GM21528 (cell line): ENCODE measurements around the gene GCK.

ENCODE experiments used
- ATAC-seq: cut with Tn5 transposase; IDR thresholded peaks from one replicate; pipeline ENCODE4 v1.9.1; 2021; ENCODE audit warnings: mild to moderate bottlenecking, moderate library complexity; ENCODE audit not compliant: unreplicated experiment, low FRiP score

Gene GCK

GRCh38 chr7:44158096-44158872 lies 31.0 kb downstream of the GCK start:
- ATAC-seq: no peak

GRCh38 chr7:44157116-44158080 lies 31.8 kb downstream of the GCK start:
- no peak for ATAC-seq

- no peak for ATAC-seq
Observed at GRCh38 chr7:44156453-44157010, 32.7 kb downstream of the GCK start.

GRCh38 chr7:44155191-44156185 lies 33.8 kb downstream of the GCK start:
- ATAC-seq: no peak

- no peak for ATAC-seq
Observed at GRCh38 chr7:44154703-44155102, 34.5 kb downstream of the GCK start.

GRCh38 chr7:44153948-44154335 lies 35.3 kb downstream of the GCK start:
- ATAC-seq: no peak

- no peak for ATAC-seq
Observed at GRCh38 chr7:44152971-44153947, 36.0 kb downstream of the GCK start.

GRCh38 chr7:44151956-44152355 lies 37.3 kb downstream of the GCK start:
- ATAC-seq: no peak

GRCh38 chr7:44150966-44151941 lies 38.0 kb downstream of the GCK start:
- no peak for ATAC-seq

- no peak for ATAC-seq
Observed at GRCh38 chr7:44150466-44150832, 38.8 kb downstream of the GCK start.

GRCh38 chr7:44149571-44150465 lies 39.4 kb downstream of the GCK start:
- ATAC-seq: no peak

GRCh38 chr7:44148961-44149536 lies 40.2 kb downstream of the GCK start:
- ATAC-seq: no peak

- no peak for ATAC-seq
Observed at GRCh38 chr7:44148166-44148565, 41.1 kb downstream of the GCK start.

GRCh38 chr7:44147026-44147991 lies 41.9 kb downstream of the GCK start:
- ATAC-seq: no peak
